HG03432 (cell line): ENCODE measurements around the gene IGFBP1.

Source experiments
- ATAC-seq: cut with Tn5 transposase; IDR thresholded peaks from one replicate; pipeline ENCODE4 v1.9.1; 2021; ENCODE audit warnings: mild to moderate bottlenecking, moderate library complexity; ENCODE audit not compliant: unreplicated experiment

Gene IGFBP1

GRCh38 chr7:45898222-45898621 lies 9.9 kb downstream of the IGFBP1 start:
- ATAC-seq: no peak

GRCh38 chr7:45901566-45901965 lies 13.3 kb downstream of the IGFBP1 start:
- ATAC-seq: no peak

- no peak for ATAC-seq
These were observed 14.5 kb downstream of the IGFBP1 start for GRCh38 chr7:45902820-45903219.

GRCh38 chr7:45909561-45909960 lies 21.3 kb downstream of the IGFBP1 start:
- ATAC-seq: no peak

GRCh38 chr7:45910855-45911254 lies 22.6 kb downstream of the IGFBP1 start:
- ATAC-seq: no peak

- ATAC-seq: no peak
These were observed 23.0 kb downstream of the IGFBP1 start for GRCh38 chr7:45911311-45911710.

GRCh38 chr7:45912972-45913371 lies 24.7 kb downstream of the IGFBP1 start:
- no peak for ATAC-seq

GRCh38 chr7:45914911-45915310 lies 26.6 kb downstream of the IGFBP1 start:
- ATAC-seq: no peak

- ATAC-seq: no peak
These were observed 27.3 kb downstream of the IGFBP1 start for GRCh38 chr7:45915606-45916005.

GRCh38 chr7:45917064-45917463 lies 28.8 kb downstream of the IGFBP1 start:
- no peak for ATAC-seq

GRCh38 chr7:45917658-45918057 lies 29.4 kb downstream of the IGFBP1 start:
- peak; percentile 73 for ATAC-seq

- ATAC-seq: no peak
These were observed 30.3 kb downstream of the IGFBP1 start for GRCh38 chr7:45918556-45918955.

GRCh38 chr7:45919231-45919784 lies 31.0 kb downstream of the IGFBP1 start:
- ATAC-seq: no peak

- ATAC-seq: no peak
These were observed 31.7 kb downstream of the IGFBP1 start for GRCh38 chr7:45919993-45920459.

GRCh38 chr7:45920502-45921380 lies 32.5 kb downstream of the IGFBP1 start, which contains the start of gene IGFBP3:
Gene IGFBP3 (minus strand): TSS chr7:45921272. CDS start chr7:45921140, 132 bp downstream.
- no peak for ATAC-seq

GRCh38 chr7:45921381-45921698 lies 33.1 kb downstream of the IGFBP1 start:
- no peak for ATAC-seq

GRCh38 chr7:45921699-45922519 lies 33.6 kb downstream of the IGFBP1 start:
- no peak for ATAC-seq

GRCh38 chr7:45922810-45923209 lies 34.5 kb downstream of the IGFBP1 start:
- ATAC-seq: no peak

- no peak for ATAC-seq
These were observed 35.0 kb downstream of the IGFBP1 start for GRCh38 chr7:45923290-45923689.

GRCh38 chr7:45923818-45924217 lies 35.5 kb downstream of the IGFBP1 start:
- ATAC-seq: no peak

- ATAC-seq: no peak
These were observed 36.0 kb downstream of the IGFBP1 start for GRCh38 chr7:45924283-45924682.

GRCh38 chr7:45927721-45928120 lies 39.4 kb downstream of the IGFBP1 start:
- ATAC-seq: no peak
